ENCODE measurements around the gene CDH23.

GRCh38 chr10:71467569-71468362 lies 71.0 kb downstream of the CDH23 start:
- TF ChIP-seq, protein P1, sequence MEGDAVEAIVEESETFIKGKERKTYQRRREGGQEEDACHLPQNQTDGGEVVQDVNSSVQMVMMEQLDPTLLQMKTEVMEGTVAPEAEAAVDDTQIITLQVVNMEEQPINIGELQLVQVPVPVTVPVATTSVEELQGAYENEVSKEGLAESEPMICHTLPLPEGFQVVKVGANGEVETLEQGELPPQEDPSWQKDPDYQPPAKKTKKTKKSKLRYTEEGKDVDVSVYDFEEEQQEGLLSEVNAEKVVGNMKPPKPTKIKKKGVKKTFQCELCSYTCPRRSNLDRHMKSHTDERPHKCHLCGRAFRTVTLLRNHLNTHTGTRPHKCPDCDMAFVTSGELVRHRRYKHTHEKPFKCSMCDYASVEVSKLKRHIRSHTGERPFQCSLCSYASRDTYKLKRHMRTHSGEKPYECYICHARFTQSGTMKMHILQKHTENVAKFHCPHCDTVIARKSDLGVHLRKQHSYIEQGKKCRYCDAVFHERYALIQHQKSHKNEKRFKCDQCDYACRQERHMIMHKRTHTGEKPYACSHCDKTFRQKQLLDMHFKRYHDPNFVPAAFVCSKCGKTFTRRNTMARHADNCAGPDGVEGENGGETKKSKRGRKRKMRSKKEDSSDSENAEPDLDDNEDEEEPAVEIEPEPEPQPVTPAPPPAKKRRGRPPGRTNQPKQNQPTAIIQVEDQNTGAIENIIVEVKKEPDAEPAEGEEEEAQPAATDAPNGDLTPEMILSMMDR (IDR thresholded peaks at IDR 0.05; ENCODE audit: low read length): no peak
- TF ChIP-seq EZH2 (optimal IDR thresholded peaks at IDR 0.05; ENCODE audit: low read depth, low read length) (no peak), EZH2phosphoT487 (IDR thresholded peaks at IDR 0.05; ENCODE audit: low read length) (no peak)

Data from MM.1S (cell line).